Right kidney (tissue), 1 donor: ENCODE data around the gene FPGT.
"Not testable (repeated sequence)": the region's sequence is repeated elsewhere in the genome, so short reads cannot be mapped to it uniquely, and the experiment has no call there.

Source experiments
- DNase-seq: peaks from one replicate; pipeline ENCODE4 v3.0.0-alpha.2; 2016

FPGT gene

DNA sequence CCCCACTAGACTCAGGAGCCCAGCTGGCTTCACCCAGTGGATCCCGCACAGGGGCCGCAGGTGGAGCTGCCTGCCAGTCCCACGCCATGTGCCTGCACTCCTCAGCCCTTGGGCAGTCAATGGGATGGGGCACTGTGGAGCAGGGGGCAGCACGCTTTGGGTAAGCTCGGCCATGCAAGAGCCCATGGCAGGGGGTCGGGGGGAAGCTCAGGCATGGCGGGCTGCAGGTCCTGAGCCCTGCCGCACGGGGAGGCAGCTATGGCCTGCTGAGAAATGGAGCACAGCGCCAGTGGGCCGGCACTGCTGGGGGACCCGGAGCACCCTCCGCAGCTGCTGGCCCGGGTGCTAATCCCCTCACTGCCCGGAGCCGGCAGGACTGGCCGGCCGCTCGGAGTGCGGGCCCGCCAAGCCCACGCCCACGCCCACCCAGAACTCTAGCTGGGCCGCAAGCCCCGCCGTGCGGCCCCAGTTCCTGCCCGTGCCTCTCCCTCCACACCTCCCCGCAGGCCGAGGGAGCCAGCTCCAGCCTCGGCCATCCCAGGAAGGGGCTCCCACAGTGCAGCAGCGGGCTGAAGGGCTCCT, 55.3 kb downstream of the FPGT start:
- not testable (repeated sequence) for DNase-seq
